H1 (cell line): Measurements from ENCODE around the gene FAF2. TPM values are rescaled to one million over a fixed set of nuclear protein-coding genes. Genes with fewer than 3 reads are reported as not detected.

Experiments used
- BCL11A ChIP-seq, 2 experiments: IDR thresholded peaks; one replicate each; pipeline ENCODE4 v1.6.1; 2011; ENCODE audit warnings: low read depth in 2 of 2, low read length in 2 of 2, mild to moderate bottlenecking in 2 of 2
- CBX8 ChIP-seq: fragments of 300-800, 300-1000 bp; sonication (generic); IDR thresholded peaks from 2 replicates; pipeline ENCODE4 v1.7.1; 2016; ENCODE audit warnings: low read depth, low read length, borderline replicate concordance
- JUN ChIP-seq: IDR thresholded peaks from 2 replicates; pipeline ENCODE4 v1.6.1; 2011; ENCODE audit warnings: low read depth, mild to moderate bottlenecking, improper control_type of control experiment, low read length
- POU5F1 ChIP-seq: IDR thresholded peaks from 2 replicates; pipeline ENCODE4 v1.6.1; 2011; ENCODE audit warnings: low read depth, mild to moderate bottlenecking, low read length, moderate library complexity
- RNF2 ChIP-seq: fragments of 200-900, 300-1000 bp; sonication (generic); IDR thresholded peaks from 2 replicates; pipeline ENCODE4 v1.7.1; 2016; ENCODE audit warnings: borderline replicate concordance, low read depth, mild to moderate bottlenecking, antibody characterized with exemption, low read length; ENCODE audit not compliant: poor library complexity, severe bottlenecking; ENCODE audit errors: missing control alignments
- SAP30 ChIP-seq: fragments of 300-600 bp; sonication (generic); IDR thresholded peaks from 2 replicates; pipeline ENCODE4 v1.7.1; 2012; ENCODE audit warnings: low read length, moderate library complexity, mild to moderate bottlenecking, inconsistent platforms; ENCODE audit not compliant: insufficient read depth, insufficient replicate concordance
- SRF ChIP-seq: IDR thresholded peaks from 2 replicates; pipeline ENCODE4 v1.6.1; 2011; ENCODE audit warnings: mild to moderate bottlenecking, low read depth, low read length, moderate library complexity
- polyA plus RNA-seq, 7 experiments: library from polyadenylated mRNA; depleted of rRNA in 3 of 7; stranded (reverse) in 5 of 7; unstranded in 2 of 7; fragments of >200 nt in 5 of 7; fragments of 200-250 nt in 2 of 7; gene quantifications; 1 replicate in 5 of 7; 2 replicates in 1 of 7; 4 replicates in 1 of 7; pipeline versions ENCODE4 v1.2.1 to v1.2.3, GENCODE V29; 2011 to 2013; ENCODE audit warnings: missing spikeins in 2 of 7, mixed read lengths in 2 of 7
- total RNA-seq: library from RNA; stranded (reverse); fragmentation: NEBNext Ultra II Directional; extraction: Animal tissue kit (Norgen Biotek cat#: 25700); gene quantifications from 2 replicates; pipeline ENCODE4 v1.2.1, GENCODE V29; 2021

Gene FAF2
- total and polyA plus RNA-seq, 2 of the 8 experiments (the other 6 are each of a cell fraction or from before 2014, with no cell fraction given) = 20.8 to 35.8 TPM

- TF ChIP-seq BCL11A (IDR thresholded peaks at IDR 0.05; ENCODE audit: low read depth in 2 of 2, low read length in 2 of 2) = no peak
- no peak for TF ChIP-seq JUN
- TF ChIP-seq CBX8 = no peak
- no peak for TF ChIP-seq SAP30
- no peak for TF ChIP-seq SRF
- no peak for TF ChIP-seq POU5F1
- no peak for TF ChIP-seq RNF2
These were observed 33.5 kb downstream of the FAF2 start (continued) for GRCh38 chr5:176481711-176482110.
